ENCODE measurements around the gene GTF3C6.

The GTF3C6 gene, protein sequence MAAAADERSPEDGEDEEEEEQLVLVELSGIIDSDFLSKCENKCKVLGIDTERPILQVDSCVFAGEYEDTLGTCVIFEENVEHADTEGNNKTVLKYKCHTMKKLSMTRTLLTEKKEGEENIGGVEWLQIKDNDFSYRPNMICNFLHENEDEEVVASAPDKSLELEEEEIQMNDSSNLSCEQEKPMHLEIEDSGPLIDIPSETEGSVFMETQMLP

DNA sequence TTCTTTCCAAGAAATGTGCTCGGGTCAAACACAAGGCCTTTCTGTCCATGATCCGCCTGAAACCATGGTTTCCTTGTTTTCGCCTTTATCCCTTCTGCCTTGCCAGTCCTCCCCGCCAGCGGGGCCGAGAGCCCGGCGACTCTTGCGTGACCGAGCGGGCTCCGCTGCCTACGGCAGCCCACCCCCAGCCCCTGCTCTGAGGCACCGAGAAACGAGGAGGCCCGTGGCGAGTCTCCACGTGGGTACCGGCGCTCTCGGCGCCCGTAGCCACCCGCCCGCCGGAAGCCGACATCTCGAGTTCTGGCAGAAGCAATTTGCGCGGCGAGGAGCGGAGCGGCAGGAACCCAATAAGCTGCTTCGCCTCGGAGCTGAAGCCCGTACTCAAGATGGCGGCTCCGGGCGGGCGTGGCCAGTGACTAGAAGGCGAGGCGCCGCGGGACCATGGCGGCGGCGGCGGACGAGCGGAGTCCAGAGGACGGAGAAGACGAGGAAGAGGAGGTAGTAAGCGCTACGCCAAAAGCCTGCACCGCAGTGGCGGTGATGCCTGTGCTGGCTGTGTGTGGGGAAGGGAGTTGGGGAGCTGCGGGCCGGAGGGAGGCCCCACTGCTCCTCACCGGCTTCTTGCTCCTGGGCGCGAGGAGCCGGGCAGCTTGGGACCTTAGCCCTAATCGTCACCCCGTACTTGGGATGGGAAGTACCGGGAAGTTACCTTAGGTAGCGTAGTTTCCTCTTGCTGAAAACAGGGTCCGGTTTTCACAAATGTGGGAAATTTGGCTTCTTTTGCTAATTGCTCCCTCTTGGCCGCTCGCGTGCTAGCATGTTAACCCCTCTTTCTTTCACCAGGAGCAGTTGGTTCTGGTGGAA is at the start of gene GTF3C6:
Gene GTF3C6, plus strand, starts transcription at position 378 of the 864 bp plus-strand sequence. Its CDS starts 64 bp downstream, at position 442.
- H3K4me3 ChIP-seq (ENCODE audit: low read depth, low read length) = peak within 1 kb of the TSS; percentile 90
- H3K36me3 ChIP-seq (ENCODE audit: control insufficient read depth, insufficient read depth, low read length) = peaks cover 37% of the 10 kb centered on the region
- no peaks in the 10 kb centered on the region for H3K9me3 ChIP-seq (ENCODE audit: control insufficient read depth, insufficient read depth, low read length)
- peak within 1 kb of the TSS; percentile 94 for H3K27ac ChIP-seq (ENCODE audit: low read depth, low read length)
- H3K27me3 ChIP-seq (ENCODE audit: control insufficient read depth, insufficient read depth, low read length) = no peaks in the 10 kb centered on the region
- peak within 1 kb of the TSS; percentile 98 for H3K9ac ChIP-seq (ENCODE audit: low read depth, low read length)
- peaks cover 5% of the 10 kb centered on the region; the same call in 1 of the 2 replicates for H3K4me1 ChIP-seq (ENCODE audit: control insufficient read depth, insufficient read depth, low read length)

DNA sequence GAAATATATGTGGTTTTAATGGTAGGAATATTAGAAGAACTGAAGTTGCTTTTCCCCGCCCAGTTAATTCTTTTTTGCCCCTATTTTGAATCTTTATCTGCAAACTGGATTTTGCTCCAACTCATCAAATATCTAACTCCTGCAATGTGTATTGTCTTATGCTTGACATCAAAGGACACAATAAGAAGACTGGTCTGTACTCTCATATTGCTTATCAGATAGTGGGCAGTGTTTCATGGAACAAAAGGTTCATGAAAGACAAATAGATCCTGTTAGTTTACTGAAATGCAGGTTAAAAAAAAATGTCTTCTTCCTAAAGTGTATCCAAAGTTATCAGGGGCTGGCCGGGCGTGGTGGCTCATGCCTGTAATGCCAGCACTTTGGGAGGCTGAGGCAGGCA is 27.7 kb upstream of the GTF3C6 start:
- H3K27ac ChIP-seq (ENCODE audit: low read depth, low read length) = no peak overlapping the region
- no peaks in the 10 kb centered on the region for H3K36me3 ChIP-seq (ENCODE audit: control insufficient read depth, insufficient read depth, low read length)
- H3K9me3 ChIP-seq (ENCODE audit: control insufficient read depth, insufficient read depth, low read length) = no peaks in the 10 kb centered on the region
- no peaks in the 10 kb centered on the region for H3K4me1 ChIP-seq (ENCODE audit: control insufficient read depth, insufficient read depth, low read length)
- H3K9ac ChIP-seq (ENCODE audit: low read depth, low read length) = no peak overlapping the region
- H3K4me3 ChIP-seq (ENCODE audit: low read depth, low read length) = no peak overlapping the region
- H3K27me3 ChIP-seq (ENCODE audit: control insufficient read depth, insufficient read depth, low read length) = no peaks in the 10 kb centered on the region

DNA sequence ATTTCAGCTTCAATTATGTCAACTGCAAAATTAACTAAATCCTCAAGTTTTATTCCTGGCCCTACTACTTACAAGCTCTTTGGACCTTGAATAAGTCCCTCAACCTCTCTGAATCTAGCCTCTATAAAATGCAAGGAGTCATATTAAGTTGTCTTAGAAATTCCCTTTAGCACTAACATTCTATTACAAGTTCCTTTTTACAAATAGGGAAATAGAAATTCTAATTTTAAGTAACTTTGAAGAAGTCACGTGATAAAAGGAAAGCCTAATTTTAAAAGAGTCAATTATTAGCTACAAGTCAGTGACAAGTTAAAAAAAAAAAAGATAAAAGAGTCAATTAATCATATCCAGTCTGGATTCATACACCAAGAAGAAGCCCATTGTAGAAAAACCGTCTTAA is 24.6 kb upstream of the GTF3C6 start:
- H3K4me1 ChIP-seq (ENCODE audit: control insufficient read depth, insufficient read depth, low read length) = no peaks in the 10 kb centered on the region
- H3K9ac ChIP-seq (ENCODE audit: low read depth, low read length) = no peak overlapping the region
- no peak overlapping the region for H3K4me3 ChIP-seq (ENCODE audit: low read depth, low read length)
- no peak overlapping the region for H3K27ac ChIP-seq (ENCODE audit: low read depth, low read length)
- no peaks in the 10 kb centered on the region for H3K27me3 ChIP-seq (ENCODE audit: control insufficient read depth, insufficient read depth, low read length)
- H3K9me3 ChIP-seq (ENCODE audit: control insufficient read depth, insufficient read depth, low read length) = no peaks in the 10 kb centered on the region
- H3K36me3 ChIP-seq (ENCODE audit: control insufficient read depth, insufficient read depth, low read length) = no peaks in the 10 kb centered on the region

DNA sequence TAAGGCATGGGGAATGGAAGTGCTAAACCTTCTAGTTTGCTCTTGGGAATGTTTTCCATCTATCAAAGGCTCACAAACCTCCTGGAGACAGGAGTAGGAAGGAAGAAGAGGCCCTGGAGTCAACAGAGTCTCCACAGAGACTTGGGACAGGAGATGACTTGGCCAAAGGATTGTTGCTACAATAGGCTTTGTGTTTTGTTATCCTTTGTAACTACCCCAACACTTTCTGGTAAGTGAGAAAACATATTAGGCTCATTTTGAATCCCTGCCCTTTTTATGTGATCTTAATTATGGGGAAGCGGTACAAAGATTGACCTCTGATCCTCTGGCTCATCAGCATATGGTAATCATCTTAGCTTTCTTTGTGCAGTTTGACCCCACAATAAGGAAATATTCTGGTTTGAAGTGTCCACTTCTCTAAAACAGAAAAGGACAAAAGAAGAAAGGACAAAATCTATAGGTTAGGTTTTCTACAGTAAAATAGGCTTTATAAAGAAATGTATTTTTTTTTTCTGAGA is 24.1 kb upstream of the GTF3C6 start:
- no peak overlapping the region for H3K27ac ChIP-seq (ENCODE audit: low read depth, low read length)
- no peak overlapping the region for H3K4me3 ChIP-seq (ENCODE audit: low read depth, low read length)
- H3K36me3 ChIP-seq (ENCODE audit: control insufficient read depth, insufficient read depth, low read length) = no peaks in the 10 kb centered on the region
- no peak overlapping the region for H3K9ac ChIP-seq (ENCODE audit: low read depth, low read length)
- H3K27me3 ChIP-seq (ENCODE audit: control insufficient read depth, insufficient read depth, low read length) = no peaks in the 10 kb centered on the region
- no peaks in the 10 kb centered on the region for H3K4me1 ChIP-seq (ENCODE audit: control insufficient read depth, insufficient read depth, low read length)
- H3K9me3 ChIP-seq (ENCODE audit: control insufficient read depth, insufficient read depth, low read length) = no peaks in the 10 kb centered on the region

DNA sequence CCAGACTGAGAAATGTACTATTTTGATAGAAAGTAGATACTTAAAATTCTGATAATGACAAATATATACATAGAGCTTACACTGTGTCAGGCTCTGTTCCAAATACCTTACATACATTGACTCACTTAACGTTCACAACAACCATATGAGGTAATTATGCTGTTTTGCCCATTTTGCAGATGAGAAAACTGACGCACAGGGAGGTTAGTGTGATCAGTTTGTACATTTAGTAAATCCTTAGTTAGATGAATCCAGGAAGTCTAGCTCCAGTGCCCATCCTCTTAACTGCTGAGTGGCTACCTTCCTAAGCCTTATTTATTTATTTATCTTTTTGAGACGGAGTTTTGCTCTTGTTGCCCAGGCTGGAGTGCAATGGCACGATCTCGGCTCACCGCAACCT is 23.3 kb upstream of the GTF3C6 start:
- H3K27ac ChIP-seq (ENCODE audit: low read depth, low read length) = no peak overlapping the region
- no peak overlapping the region for H3K4me3 ChIP-seq (ENCODE audit: low read depth, low read length)
- H3K9me3 ChIP-seq (ENCODE audit: control insufficient read depth, insufficient read depth, low read length) = no peaks in the 10 kb centered on the region
- H3K4me1 ChIP-seq (ENCODE audit: control insufficient read depth, insufficient read depth, low read length) = no peaks in the 10 kb centered on the region
- no peaks in the 10 kb centered on the region for H3K36me3 ChIP-seq (ENCODE audit: control insufficient read depth, insufficient read depth, low read length)
- no peaks in the 10 kb centered on the region for H3K27me3 ChIP-seq (ENCODE audit: control insufficient read depth, insufficient read depth, low read length)
- no peak overlapping the region for H3K9ac ChIP-seq (ENCODE audit: low read depth, low read length)

DNA sequence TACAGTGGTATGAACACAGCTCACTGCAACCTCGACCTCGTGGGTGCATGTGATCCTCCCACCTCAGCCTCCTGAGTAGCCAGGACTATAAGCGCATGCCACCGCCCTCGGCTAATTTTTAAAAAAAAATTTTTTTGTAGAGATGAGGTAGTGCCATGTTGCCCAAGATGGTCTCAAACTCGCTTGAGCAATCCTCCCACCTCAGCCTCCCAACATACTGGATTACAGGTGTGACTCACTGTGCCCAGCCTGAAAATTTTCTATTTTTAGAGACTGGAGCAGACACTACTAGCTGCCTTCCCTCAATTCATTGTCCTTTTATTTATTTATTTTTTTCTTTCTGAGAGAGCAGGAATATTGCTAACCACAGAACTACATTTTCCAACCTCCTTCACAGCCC is 20.3 kb upstream of the GTF3C6 start:
- H3K4me1 ChIP-seq (ENCODE audit: control insufficient read depth, insufficient read depth, low read length) = no peaks in the 10 kb centered on the region
- H3K27me3 ChIP-seq (ENCODE audit: control insufficient read depth, insufficient read depth, low read length) = no peaks in the 10 kb centered on the region
- H3K36me3 ChIP-seq (ENCODE audit: control insufficient read depth, insufficient read depth, low read length) = no peaks in the 10 kb centered on the region
- H3K9me3 ChIP-seq (ENCODE audit: control insufficient read depth, insufficient read depth, low read length) = no peaks in the 10 kb centered on the region
- H3K9ac ChIP-seq (ENCODE audit: low read depth, low read length) = no peak overlapping the region
- H3K27ac ChIP-seq (ENCODE audit: low read depth, low read length) = no peak overlapping the region
- H3K4me3 ChIP-seq (ENCODE audit: low read depth, low read length) = no peak overlapping the region

DNA sequence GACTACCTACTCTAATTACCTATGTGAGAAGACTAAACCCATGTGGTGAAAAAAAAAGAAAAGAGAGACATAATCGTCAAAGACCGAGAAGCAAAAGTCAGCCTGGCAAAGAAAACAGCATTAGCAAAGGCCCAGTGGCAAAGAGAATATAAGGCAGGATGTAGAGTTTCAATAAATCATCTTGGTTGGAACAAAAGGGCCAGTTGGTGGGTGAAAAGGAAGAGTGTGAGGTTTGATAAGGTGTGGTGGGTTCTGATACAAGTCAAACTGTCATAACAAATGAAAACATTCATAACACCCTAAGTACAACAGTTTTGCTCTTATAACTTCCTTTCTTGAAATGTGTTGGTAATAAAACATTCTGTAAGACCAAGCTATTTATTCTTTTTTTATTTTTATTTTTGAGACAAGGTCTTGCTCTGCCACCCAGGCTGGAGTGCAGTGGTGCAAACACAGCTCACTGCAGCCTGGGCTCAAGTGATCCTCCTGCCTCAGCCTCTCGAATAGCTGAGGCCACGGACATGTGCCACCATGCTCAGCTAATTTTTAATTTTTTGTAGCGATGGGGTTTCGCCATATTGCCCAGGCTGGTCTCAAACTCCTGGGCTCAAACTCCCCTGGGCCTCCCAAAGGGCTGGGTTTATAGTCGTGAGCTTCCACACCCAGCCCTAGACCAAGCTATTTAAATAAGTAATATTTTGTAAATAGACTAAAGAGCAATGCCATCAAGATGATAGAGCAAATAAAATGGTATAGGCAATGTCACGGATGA is 18.9 kb upstream of the GTF3C6 start:
- Histone ChIP-seq H3K9ac (ENCODE audit: low read depth, low read length) (no peak overlapping the region), H3K36me3 (ENCODE audit: control insufficient read depth, insufficient read depth, low read length) (no peaks in the 10 kb centered on the region), H3K4me1 (ENCODE audit: control insufficient read depth, insufficient read depth, low read length) (no peaks in the 10 kb centered on the region), H3K27ac (ENCODE audit: low read depth, low read length) (no peak overlapping the region), H3K9me3 (ENCODE audit: control insufficient read depth, insufficient read depth, low read length) (no peaks in the 10 kb centered on the region), H3K4me3 (ENCODE audit: low read depth, low read length) (no peak overlapping the region), H3K27me3 (ENCODE audit: control insufficient read depth, insufficient read depth, low read length) (no peaks in the 10 kb centered on the region)

DNA sequence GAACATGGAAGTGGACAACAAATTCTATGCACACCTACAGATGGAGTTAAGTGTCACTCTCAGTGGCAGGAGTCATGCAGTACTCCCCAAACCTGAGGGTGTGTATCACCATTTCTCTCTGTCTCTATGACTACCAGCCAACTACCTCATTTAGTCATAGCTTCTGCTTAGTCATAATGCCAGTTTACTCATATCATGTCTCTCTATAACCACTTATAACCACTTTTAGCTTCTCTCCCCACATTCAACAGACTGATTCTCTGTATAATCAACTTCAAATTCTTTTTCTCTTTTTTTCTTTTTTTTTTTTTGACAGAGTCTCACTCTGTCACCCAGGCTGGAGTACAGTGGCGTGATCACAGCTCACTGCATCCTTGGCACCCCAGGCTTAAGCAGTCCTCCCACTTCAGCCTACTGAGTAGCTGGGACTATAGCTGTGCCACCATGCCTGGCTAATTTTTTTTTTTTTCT is 13.8 kb upstream of the GTF3C6 start:
- Histone ChIP-seq H3K4me1 (ENCODE audit: control insufficient read depth, insufficient read depth, low read length) (no peaks in the 10 kb centered on the region), H3K9ac (ENCODE audit: low read depth, low read length) (no peak overlapping the region), H3K4me3 (ENCODE audit: low read depth, low read length) (no peak overlapping the region), H3K27me3 (ENCODE audit: control insufficient read depth, insufficient read depth, low read length) (no peaks in the 10 kb centered on the region), H3K27ac (ENCODE audit: low read depth, low read length) (no peak overlapping the region), H3K36me3 (ENCODE audit: control insufficient read depth, insufficient read depth, low read length) (no peaks in the 10 kb centered on the region), H3K9me3 (ENCODE audit: control insufficient read depth, insufficient read depth, low read length) (no peaks in the 10 kb centered on the region)

DNA sequence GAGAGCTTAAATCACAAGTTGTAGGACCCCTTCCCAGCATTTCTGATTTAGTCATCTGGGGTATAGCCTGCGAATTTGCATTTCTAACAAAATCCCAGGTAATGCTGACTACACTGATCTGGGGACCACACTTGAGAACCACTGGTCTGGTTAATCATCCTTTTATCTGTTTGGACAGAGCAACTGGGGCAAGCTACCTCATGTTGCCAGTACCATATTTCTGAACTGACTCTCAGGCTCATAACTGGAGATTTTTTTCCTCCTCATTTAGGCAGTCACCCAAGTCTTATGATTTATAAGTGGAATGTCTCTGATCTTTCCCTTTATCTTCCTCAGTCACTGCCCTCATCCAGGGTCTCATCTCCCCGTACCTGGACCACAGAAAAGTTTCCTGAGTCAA is 12.0 kb upstream of the GTF3C6 start:
- H3K9me3 ChIP-seq (ENCODE audit: control insufficient read depth, insufficient read depth, low read length) = no peaks in the 10 kb centered on the region
- no peak overlapping the region for H3K4me3 ChIP-seq (ENCODE audit: low read depth, low read length)
- no peaks in the 10 kb centered on the region for H3K4me1 ChIP-seq (ENCODE audit: control insufficient read depth, insufficient read depth, low read length)
- H3K36me3 ChIP-seq (ENCODE audit: control insufficient read depth, insufficient read depth, low read length) = no peaks in the 10 kb centered on the region
- no peak overlapping the region for H3K27ac ChIP-seq (ENCODE audit: low read depth, low read length)
- H3K27me3 ChIP-seq (ENCODE audit: control insufficient read depth, insufficient read depth, low read length) = no peaks in the 10 kb centered on the region
- no peak overlapping the region for H3K9ac ChIP-seq (ENCODE audit: low read depth, low read length)

DNA sequence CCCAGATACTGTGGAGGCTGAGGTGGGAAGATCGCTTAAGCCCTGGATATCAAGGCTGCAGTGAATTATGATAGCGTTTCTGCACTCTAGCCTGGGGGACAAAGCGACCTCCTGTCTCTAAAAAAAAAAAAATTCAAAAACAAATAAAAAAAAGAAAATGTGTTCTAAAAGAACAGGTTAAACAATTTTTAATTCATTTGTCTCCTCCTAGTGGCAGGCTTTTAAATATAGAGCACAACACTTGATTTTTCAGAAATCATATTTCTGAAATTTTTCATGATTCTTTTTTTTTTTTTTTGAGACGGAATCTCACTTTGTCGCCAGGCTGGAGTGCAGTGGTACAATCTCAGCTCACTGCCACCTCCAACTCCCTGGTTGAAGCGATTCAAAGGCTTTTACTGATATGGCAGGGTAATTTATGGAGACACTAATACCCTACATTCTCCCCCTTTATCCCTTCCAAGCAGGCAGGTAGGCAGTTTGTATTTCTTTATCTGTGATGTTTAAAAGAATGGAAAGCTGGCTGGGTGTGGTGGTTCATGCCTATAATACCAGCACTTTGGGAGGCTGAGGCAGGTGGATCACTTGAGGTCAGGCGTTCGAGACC is 8.7 kb upstream of the GTF3C6 start:
- H3K36me3 ChIP-seq (ENCODE audit: control insufficient read depth, insufficient read depth, low read length) = no peaks in the 10 kb centered on the region
- no peaks in the 10 kb centered on the region for H3K4me1 ChIP-seq (ENCODE audit: control insufficient read depth, insufficient read depth, low read length)
- no peaks in the 10 kb centered on the region for H3K9me3 ChIP-seq (ENCODE audit: control insufficient read depth, insufficient read depth, low read length)
- H3K9ac ChIP-seq (ENCODE audit: low read depth, low read length) = no peak overlapping the region
- H3K27me3 ChIP-seq (ENCODE audit: control insufficient read depth, insufficient read depth, low read length) = no peaks in the 10 kb centered on the region
- no peak overlapping the region for H3K4me3 ChIP-seq (ENCODE audit: low read depth, low read length)
- H3K27ac ChIP-seq (ENCODE audit: low read depth, low read length) = no peak overlapping the region
